RKO (cell line): ENCODE data around the gene FEV.

Source experiments
- DNase-seq: peaks from one replicate; pipeline ENCODE4 v3.0.0-alpha.2; 2016; ENCODE audit warnings: low spot score

The FEV gene

DNA sequence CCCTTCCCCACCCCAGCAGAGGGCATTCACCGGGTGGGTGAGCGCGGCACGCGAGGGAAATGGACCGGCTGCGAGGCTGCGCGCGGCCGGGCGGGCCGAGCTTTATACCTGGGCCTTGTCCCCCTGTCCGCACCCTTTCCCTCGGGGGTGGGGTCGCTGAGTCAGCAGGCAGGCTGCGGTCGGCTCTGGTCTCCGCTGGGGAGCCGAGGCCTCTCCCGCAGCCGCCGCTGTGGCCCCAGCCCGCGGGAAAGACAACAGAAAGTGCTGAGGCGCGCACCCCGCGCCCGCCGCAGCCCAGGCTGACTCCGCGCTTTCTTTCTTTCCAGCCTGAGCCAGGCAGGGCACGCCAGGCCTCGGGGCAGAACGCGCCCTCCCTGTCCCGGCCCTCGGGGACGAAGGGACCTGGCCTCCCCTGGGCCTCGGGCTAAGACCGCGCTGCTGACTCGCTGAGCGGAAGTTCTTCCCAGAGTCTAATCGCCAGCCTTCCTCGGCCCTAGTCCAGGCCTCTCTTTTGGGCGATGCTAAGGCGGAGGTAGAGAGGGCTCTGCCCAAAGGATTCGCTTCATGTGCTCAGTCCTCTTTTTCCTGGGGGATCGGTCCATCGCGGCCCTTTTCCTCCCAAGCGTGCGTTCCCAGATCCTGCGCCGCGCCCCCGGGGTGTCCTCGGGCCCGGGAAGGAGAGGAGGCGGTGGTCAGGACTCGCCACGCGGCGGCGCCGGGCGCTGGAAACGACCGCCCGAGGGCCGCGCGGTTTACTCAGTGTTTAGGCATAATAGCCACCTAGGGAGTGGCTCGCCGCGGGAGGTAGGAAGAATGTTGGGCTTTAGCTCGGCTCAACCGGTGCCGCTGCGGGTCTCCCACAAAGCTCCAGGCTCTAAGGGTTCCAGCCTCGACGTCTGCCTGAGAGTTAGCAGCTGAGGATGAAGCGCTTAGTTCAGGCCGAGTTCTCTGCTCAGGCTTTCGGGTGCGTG lies 8.6 kb upstream of the FEV start, which contains the start of gene CRYBA2:
Gene CRYBA2 (minus strand): TSS at position 78 of the 971 bp plus-strand sequence. CDS start 246 bp downstream, outside the sequence.
- no peak for DNase-seq

GRCh38 chr2:218992703-218993344 lies 7.8 kb upstream of the FEV start:
- no peak for DNase-seq

DNA sequence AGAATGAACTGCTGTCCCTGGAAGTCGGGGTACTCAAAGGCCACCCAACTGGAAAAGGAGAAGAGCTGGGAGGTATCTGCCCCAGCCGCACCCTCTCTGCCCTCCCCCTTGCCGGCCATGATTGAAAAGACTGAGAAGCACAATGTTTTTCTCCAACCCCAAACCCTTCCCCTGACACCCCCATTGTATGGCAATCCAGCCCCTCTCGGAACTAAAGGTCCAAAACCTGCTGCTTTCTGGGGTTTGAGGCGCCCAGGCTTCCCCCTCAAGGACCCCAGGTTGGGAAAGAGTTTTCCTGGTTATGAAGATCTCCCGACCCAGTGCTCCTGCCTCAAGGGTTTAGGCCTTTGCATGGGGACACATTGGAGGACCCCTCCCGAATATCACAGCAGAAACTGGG lies 7.2 kb upstream of the FEV start:
- DNase-seq, result no peak

- peak; percentile 52 for DNase-seq
These were observed 6.7 kb upstream of the FEV start for GRCh38 chr2:218991674-218992168.

DNA sequence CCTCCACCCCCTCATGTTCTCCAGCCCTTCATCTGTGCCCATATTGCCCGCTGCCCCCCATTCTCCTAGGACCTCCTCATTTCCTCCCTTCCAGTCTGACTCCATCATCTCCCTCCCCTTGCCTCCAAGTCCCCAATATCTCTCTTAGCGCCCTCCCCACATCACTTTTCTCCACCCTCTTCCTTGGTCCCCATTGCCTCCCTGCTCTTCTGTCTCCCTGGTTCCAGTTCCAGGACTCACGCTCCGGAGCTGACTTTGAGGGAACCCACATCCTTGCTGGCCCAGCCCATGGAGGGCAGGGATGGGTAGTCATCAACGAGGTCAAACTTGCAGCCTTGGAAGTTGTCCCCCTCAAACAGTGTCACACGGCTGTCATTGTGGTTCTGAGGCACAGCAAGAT lies 5.6 kb upstream of the FEV start:
- no peak for DNase-seq

GRCh38 chr2:218990052-218990451 lies 5.1 kb upstream of the FEV start:
- no peak for DNase-seq

GRCh38 chr2:218988650-218989049 lies 3.7 kb upstream of the FEV start:
- no peak for DNase-seq

- DNase-seq, result no peak
These were observed 3.2 kb upstream of the FEV start for GRCh38 chr2:218988164-218988563.

GRCh38 chr2:218986148-218986761 lies 1.3 kb upstream of the FEV start:
- no peak for DNase-seq

GRCh38 chr2:218985325-218986091 lies 524 bp upstream of the FEV start:
- no peak for DNase-seq

DNA sequence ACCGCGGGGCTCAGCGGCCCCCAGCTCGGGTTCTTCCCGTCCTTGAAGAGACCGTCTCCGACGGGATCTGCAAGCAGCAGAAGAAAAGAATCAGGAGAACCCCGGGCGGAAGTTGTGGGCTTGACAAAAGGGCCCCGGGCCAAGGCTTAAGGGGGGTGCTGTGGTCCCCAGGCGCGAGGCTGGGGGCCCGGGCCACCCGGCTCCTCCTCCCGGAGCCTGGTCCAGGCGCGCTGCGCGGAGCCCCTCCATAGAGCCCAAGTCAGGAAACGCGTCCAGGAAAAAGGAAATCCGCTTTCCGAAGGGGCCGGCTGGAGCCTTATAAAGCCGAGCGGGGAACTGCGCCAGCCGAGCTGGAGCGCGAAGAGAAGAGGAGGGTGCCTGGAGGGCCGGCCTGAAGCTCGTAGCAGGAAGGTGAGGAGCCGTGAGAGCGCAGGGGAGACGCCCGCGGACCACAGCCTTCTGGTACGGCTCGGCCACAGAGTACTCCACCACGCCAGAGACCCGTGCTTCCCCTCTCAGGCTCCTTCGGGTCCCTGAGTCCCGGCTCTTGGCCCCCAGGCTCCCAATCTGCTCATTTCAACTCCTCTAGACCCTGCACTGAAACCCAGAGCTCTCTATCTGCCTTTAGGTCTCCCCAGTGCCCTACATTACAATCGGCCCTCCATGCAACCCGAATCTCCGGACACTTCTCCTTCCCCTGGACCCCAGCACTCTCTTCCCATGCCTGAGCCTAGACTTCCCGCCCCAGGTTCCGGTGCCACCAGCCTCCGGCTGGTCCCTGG lies 554 bp downstream of the FEV start:
- no peak for DNase-seq

GRCh38 chr2:218983934-218984238 lies 1.1 kb downstream of the FEV start:
- DNase-seq, result no peak

GRCh38 chr2:218983263-218983933 lies 1.6 kb downstream of the FEV start:
- no peak for DNase-seq

GRCh38 chr2:218982586-218983262 lies 2.3 kb downstream of the FEV start:
- DNase-seq, result no peak

GRCh38 chr2:218981881-218982585 lies 3.0 kb downstream of the FEV start:
- DNase-seq, result no peak

DNA sequence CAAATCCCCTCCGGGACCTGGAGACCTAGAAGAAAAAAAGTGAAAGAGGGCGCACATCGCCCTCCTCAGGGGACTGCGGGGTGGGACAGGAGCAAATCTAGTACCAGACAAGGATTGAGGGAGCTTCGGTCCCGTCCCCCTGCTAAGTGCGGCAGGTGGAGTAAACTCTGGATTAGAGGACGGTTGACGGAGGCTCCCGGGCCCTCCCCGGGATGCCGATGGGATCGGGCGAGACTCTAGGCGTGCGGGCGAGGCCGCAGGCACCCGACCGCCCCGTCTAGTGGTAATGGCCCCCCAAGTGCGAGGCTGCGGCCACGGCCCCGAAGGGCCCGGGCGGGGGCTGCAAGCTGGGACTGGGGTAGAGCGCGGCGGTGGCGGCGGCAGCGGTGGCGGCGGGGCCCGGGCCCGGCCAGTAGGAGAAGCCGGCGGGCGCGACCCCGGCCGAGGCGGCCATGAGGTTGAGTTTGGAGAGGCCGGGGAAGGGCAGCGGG lies 3.5 kb downstream of the FEV start:
- no peak for DNase-seq

- no peak for DNase-seq
These were observed 4.1 kb downstream of the FEV start for GRCh38 chr2:218980735-218981389.

DNA sequence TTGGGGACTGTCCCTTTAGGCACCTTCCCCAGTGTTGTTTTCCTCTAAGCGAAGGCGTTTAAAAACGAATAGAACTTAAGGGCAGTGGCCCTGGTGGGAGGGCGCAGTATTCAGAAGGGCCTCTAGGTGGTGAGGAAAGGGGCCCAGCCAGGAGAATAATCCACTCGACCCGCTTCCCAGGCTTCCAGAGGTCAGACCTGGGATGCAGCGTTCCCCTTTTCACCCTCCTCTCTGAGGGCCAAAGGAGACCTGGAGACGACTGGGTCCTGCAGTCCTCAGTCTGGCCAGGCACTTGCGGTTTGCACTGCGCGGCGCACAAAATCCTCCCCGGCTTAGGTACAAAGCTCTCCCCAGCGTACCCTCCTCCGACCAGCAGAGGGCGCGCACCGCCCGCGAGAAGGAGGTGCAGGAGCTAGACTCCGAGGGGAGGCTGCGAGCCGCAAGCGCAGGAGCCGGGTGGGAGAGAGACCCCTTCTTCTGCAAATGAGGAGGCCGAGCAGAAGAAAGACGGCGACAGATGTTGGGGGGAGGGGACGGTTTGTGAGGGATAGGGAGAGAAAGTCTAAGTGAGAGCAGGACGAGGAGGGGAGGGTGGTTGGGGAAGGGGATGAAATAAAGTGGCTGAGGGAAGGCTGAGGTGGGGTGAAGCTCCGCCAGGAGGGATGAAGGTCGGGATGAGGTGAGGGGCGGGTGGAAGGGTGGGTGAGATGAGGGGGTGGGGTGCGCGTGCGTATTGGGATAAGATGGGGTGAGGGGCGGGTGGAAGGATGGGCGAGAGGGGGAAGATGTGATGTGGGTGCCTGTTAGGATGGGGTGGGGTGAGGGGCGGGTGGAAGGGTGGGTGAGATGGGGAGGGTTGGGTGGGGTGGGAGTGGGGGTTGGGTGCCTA lies 4.9 kb downstream of the FEV start:
- DNase-seq, result peak; percentile 79
